ENCODE results near the gene ZNF3.

Gene ZNF3

GRCh38 chr7:100127866-100128636 lies 46.5 kb upstream of the ZNF3 start:
- Histone ChIP-seq H2AFZ (ENCODE audit: low read depth, low read length) (peak overlapping the region; percentile 79), H3K4me1 (ENCODE audit: control insufficient read depth, insufficient read depth, low read depth, low read length) (peaks cover 17% of the 10 kb centered on the region), H2BK5ac (ENCODE audit: low read depth, low read length, poor library complexity, severe bottlenecking) (no peak overlapping the region), H3K36me3 (ENCODE audit: control insufficient read depth in 1 of 2, insufficient read depth in 2 of 2, low read depth in 1 of 2, low read length in 2 of 2) (peaks cover 9 to 19% of the 10 kb centered on the region in 2 experiments), H3K9me3 (ENCODE audit: control insufficient read depth, low read length) (no peaks in the 10 kb centered on the region), H3K79me1 (replicated peaks; ENCODE audit: low read length, poor library complexity, severe bottlenecking) (peaks cover 14% of the 10 kb centered on the region), H3K4me2 (ENCODE audit: low read length, poor library complexity, severe bottlenecking) (peak overlapping the region; percentile 86), H2BK15ac (ENCODE audit: low read depth, poor library complexity, severe bottlenecking) (peak overlapping the region; percentile 95), H3K9ac (ENCODE audit: low read length) (peak overlapping the region; percentile 98), H3K4me3 (ENCODE audit: insufficient read depth in 1 of 2, low read depth in 1 of 2, low read length in 2 of 2) (peak overlapping the region; percentile 92 to 93), H3K4ac (ENCODE audit: low read depth in 1 of 2, low read length in 2 of 2) (peak overlapping the region; percentile 97 to 99), H3K27me3 (ENCODE audit: control insufficient read depth in 1 of 2, insufficient read depth in 1 of 2, low read length in 2 of 2) (no peaks in the 10 kb centered on the region), H4K91ac (ENCODE audit: low read length) (peak overlapping the region; percentile 96), H4K8ac (ENCODE audit: low read length) (peak overlapping the region; percentile 99), H2BK120ac (ENCODE audit: low read depth, low read length) (peak overlapping the region; percentile 97), H3K23ac (ENCODE audit: low read length in 2 of 2) (no peak overlapping the region), H3K14ac (ENCODE audit: low read length in 2 of 2) (peak overlapping the region in 1 of 2 experiments; percentile 100), H2AK5ac (ENCODE audit: low read length, severe bottlenecking) (no peak overlapping the region), H3K18ac (ENCODE audit: low read depth in 1 of 2, low read length in 2 of 2) (peak overlapping the region; percentile 97 to 99), H2BK12ac (ENCODE audit: low read length in 2 of 2) (peak overlapping the region; percentile 74 to 84), H3K27ac (ENCODE audit: low read length, poor library complexity, severe bottlenecking) (no peak overlapping the region)
- peak; percentile 60 for DNase-seq
- WGBS: 5% methylated on average over 36 of the region's 37 CpGs

GRCh38 chr7:100126931-100127865 lies 45.7 kb upstream of the ZNF3 start, which contains the start of gene MBLAC1:
Gene MBLAC1 (plus strand): TSS chr7:100126967. CDS start chr7:100127396, 429 bp downstream.
- peak within 1 kb of the TSS in 1 of 2 experiments; percentile 100 for H3K14ac ChIP-seq (ENCODE audit: low read length in 2 of 2)
- peak; percentile 95 for DNase-seq
- WGBS: under 1% methylated on average over 74 of the region's 85 CpGs
- peak within 1 kb of the TSS; percentile 95 for H2BK15ac ChIP-seq (ENCODE audit: low read depth, poor library complexity, severe bottlenecking)
- H3K36me3 ChIP-seq (ENCODE audit: control insufficient read depth in 1 of 2, insufficient read depth in 2 of 2, low read depth in 1 of 2, low read length in 2 of 2): peaks cover 16 to 26% of the 10 kb centered on the region in 2 experiments
- no peak within 1 kb of the TSS for H2AK5ac ChIP-seq (ENCODE audit: low read length, severe bottlenecking)
- H2BK12ac ChIP-seq (ENCODE audit: low read length in 2 of 2): peak within 1 kb of the TSS; percentile 80 to 84
- H2AFZ ChIP-seq (ENCODE audit: low read depth, low read length): peak within 1 kb of the TSS; percentile 79
- peak within 1 kb of the TSS; percentile 99 for H4K8ac ChIP-seq (ENCODE audit: low read length)
- peaks cover 17% of the 10 kb centered on the region for H3K4me1 ChIP-seq (ENCODE audit: control insufficient read depth, insufficient read depth, low read depth, low read length)
- peak within 1 kb of the TSS; percentile 96 for H4K91ac ChIP-seq (ENCODE audit: low read length)
- peak within 1 kb of the TSS; percentile 89 for H2BK5ac ChIP-seq (ENCODE audit: low read depth, low read length, poor library complexity, severe bottlenecking)
- peak within 1 kb of the TSS; percentile 97 to 99 for H3K4ac ChIP-seq (ENCODE audit: low read depth in 1 of 2, low read length in 2 of 2)
- H3K9me3 ChIP-seq (ENCODE audit: control insufficient read depth, low read length): no peaks in the 10 kb centered on the region
- H3K9ac ChIP-seq (ENCODE audit: low read length): peak within 1 kb of the TSS; percentile 98
- peak within 1 kb of the TSS; percentile 86 for H3K4me2 ChIP-seq (ENCODE audit: low read length, poor library complexity, severe bottlenecking)
- H3K18ac ChIP-seq (ENCODE audit: low read depth in 1 of 2, low read length in 2 of 2): peak within 1 kb of the TSS; percentile 97 to 99
- H3K27me3 ChIP-seq (ENCODE audit: control insufficient read depth in 1 of 2, insufficient read depth in 1 of 2, low read length in 2 of 2): no peaks in the 10 kb centered on the region
- peak within 1 kb of the TSS; percentile 98 for H3K27ac ChIP-seq (ENCODE audit: low read length, poor library complexity, severe bottlenecking)
- peak within 1 kb of the TSS; percentile 97 for H2BK120ac ChIP-seq (ENCODE audit: low read depth, low read length)
- peak within 1 kb of the TSS; percentile 92 to 93 for H3K4me3 ChIP-seq (ENCODE audit: insufficient read depth in 1 of 2, low read depth in 1 of 2, low read length in 2 of 2)
- peaks cover 20% of the 10 kb centered on the region for H3K79me1 ChIP-seq (replicated peaks; ENCODE audit: low read length, poor library complexity, severe bottlenecking)
- H3K23ac ChIP-seq (ENCODE audit: low read length in 2 of 2): peak within 1 kb of the TSS; percentile 81 to 97

- Histone ChIP-seq H3K14ac (ENCODE audit: low read length in 2 of 2) (peak overlapping the region in 1 of 2 experiments; percentile 16), H3K23ac (ENCODE audit: low read length in 2 of 2) (peak overlapping the region; percentile 35 to 81), H3K9me3 (ENCODE audit: control insufficient read depth, low read length) (no peaks in the 10 kb centered on the region), H2AFZ (ENCODE audit: low read depth, low read length) (no peak overlapping the region), H3K4ac (ENCODE audit: low read depth in 1 of 2, low read length in 2 of 2) (peak overlapping the region; percentile 60 to 66), H3K27me3 (ENCODE audit: control insufficient read depth in 1 of 2, insufficient read depth in 1 of 2, low read length in 2 of 2) (no peaks in the 10 kb centered on the region), H3K4me2 (ENCODE audit: low read length, poor library complexity, severe bottlenecking) (peak overlapping the region; percentile 69), H3K79me1 (replicated peaks; ENCODE audit: low read length, poor library complexity, severe bottlenecking) (peaks cover 23% of the 10 kb centered on the region), H2BK120ac (ENCODE audit: low read depth, low read length) (peak overlapping the region; percentile 11), H3K9ac (ENCODE audit: low read length) (peak overlapping the region; percentile 98), H3K18ac (ENCODE audit: low read depth in 1 of 2, low read length in 2 of 2) (peak overlapping the region; percentile 59 to 71), H2BK15ac (ENCODE audit: low read depth, poor library complexity, severe bottlenecking) (no peak overlapping the region), H4K8ac (ENCODE audit: low read length) (peak overlapping the region; percentile 58), H3K4me1 (ENCODE audit: control insufficient read depth, insufficient read depth, low read depth, low read length) (peaks cover 17% of the 10 kb centered on the region), H3K36me3 (ENCODE audit: control insufficient read depth in 1 of 2, insufficient read depth in 2 of 2, low read depth in 1 of 2, low read length in 2 of 2) (peaks cover 20 to 29% of the 10 kb centered on the region in 2 experiments), H3K27ac (ENCODE audit: low read length, poor library complexity, severe bottlenecking) (peak overlapping the region; percentile 98), H2BK12ac (ENCODE audit: low read length in 2 of 2) (peak overlapping the region; percentile 2 to 28), H4K91ac (ENCODE audit: low read length) (peak overlapping the region; percentile 71), H2BK5ac (ENCODE audit: low read depth, low read length, poor library complexity, severe bottlenecking) (peak overlapping the region; percentile 89), H2AK5ac (ENCODE audit: low read length, severe bottlenecking) (no peak overlapping the region), H3K4me3 (ENCODE audit: insufficient read depth in 1 of 2, low read depth in 1 of 2, low read length in 2 of 2) (peak overlapping the region; percentile 92 to 93)
- no peak for DNase-seq
- WGBS: 28% methylated on average over 29 of the region's 29 CpGs
Measured at GRCh38 chr7:100126239-100126930, 44.9 kb upstream of the ZNF3 start.
